IPS-20b (cell line): Measurements from ENCODE around the gene SAFB2.

Experiments
- H3K27ac ChIP-seq: one replicate; pipeline ENCODE4 v1.5.1; 2013; ENCODE audit warnings: low read length
- H3K27me3 ChIP-seq: 2 replicates; pipeline ENCODE4 v1.6.1; 2013; ENCODE audit warnings: mild to moderate bottlenecking, low read length, inconsistent platforms; ENCODE audit not compliant: insufficient read depth
- H3K36me3 ChIP-seq: 2 replicates; pipeline ENCODE4 v1.6.1; 2013; ENCODE audit warnings: low read depth, mild to moderate bottlenecking, inconsistent platforms, low read length, moderate library complexity; ENCODE audit not compliant: insufficient read depth
- H3K4me1 ChIP-seq: 2 replicates; pipeline ENCODE4 v1.6.1; 2013; ENCODE audit warnings: mild to moderate bottlenecking, control low read depth, inconsistent platforms, low read length, moderate library complexity; ENCODE audit not compliant: insufficient read depth
- H3K4me3 ChIP-seq: 2 replicates; pipeline ENCODE4 v1.5.1; 2013; ENCODE audit warnings: mild to moderate bottlenecking, low read length, inconsistent platforms
- H3K9ac ChIP-seq: 2 replicates; pipeline ENCODE4 v1.6.1; 2013; ENCODE audit warnings: low read depth, mild to moderate bottlenecking, inconsistent platforms, low read length, moderate library complexity
- H3K9me3 ChIP-seq: 2 replicates; pipeline ENCODE4 v1.6.1; 2013; ENCODE audit warnings: mild to moderate bottlenecking, low read depth, low read length, inconsistent platforms; ENCODE audit not compliant: insufficient read depth

Gene SAFB2

DNA sequence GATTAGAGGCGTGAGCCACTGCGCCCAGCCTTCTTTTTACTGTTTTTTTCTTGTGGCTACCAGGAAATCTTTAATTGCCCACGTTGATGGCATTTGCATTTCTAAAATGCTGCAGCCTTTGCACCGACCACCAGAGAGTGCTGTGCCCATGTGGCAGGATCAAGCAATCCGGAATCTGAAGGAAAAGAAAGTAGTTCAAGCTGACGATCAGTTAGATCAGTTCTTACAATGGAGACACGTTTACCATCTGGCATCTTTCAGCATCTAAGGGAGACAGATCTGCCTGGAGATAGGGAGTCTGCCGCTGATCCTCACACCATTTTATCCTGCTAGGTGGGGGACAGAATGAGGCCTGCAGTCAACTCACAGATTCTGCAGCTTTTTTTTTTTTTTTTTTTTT, 74.7 kb downstream of the SAFB2 start:
- no peak overlapping the region for H3K27ac ChIP-seq
- no peaks in the 10 kb centered on the region for H3K27me3 ChIP-seq
- H3K9me3 ChIP-seq = no peaks in the 10 kb centered on the region
- no peaks in the 10 kb centered on the region for H3K4me1 ChIP-seq
- H3K36me3 ChIP-seq = no peaks in the 10 kb centered on the region
- no peak overlapping the region for H3K4me3 ChIP-seq
- H3K9ac ChIP-seq = no peak overlapping the region

DNA sequence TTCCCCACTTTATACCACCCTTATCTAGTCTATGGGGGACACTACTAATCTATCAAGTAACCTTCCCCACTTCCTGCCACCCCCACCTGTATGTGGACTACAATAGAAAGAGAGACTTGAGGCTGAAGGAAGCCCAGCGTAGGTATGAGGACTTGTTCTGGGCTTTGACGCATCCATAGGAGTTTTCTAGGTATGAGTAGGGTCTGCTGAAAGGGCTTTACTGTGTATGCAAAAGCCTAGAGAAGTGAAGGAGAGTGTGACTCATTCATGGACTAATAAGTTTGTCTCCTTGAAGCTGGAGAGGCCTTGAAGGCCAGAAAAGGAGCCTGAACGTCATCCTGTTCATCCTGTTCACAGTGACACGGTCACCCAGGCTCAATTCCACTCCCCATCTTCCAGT, 76.6 kb downstream of the SAFB2 start:
- Histone ChIP-seq H3K4me1 (no peaks in the 10 kb centered on the region), H3K36me3 (no peaks in the 10 kb centered on the region), H3K9me3 (no peaks in the 10 kb centered on the region), H3K27ac (no peak overlapping the region), H3K9ac (no peak overlapping the region), H3K4me3 (no peak overlapping the region), H3K27me3 (no peaks in the 10 kb centered on the region)

DNA sequence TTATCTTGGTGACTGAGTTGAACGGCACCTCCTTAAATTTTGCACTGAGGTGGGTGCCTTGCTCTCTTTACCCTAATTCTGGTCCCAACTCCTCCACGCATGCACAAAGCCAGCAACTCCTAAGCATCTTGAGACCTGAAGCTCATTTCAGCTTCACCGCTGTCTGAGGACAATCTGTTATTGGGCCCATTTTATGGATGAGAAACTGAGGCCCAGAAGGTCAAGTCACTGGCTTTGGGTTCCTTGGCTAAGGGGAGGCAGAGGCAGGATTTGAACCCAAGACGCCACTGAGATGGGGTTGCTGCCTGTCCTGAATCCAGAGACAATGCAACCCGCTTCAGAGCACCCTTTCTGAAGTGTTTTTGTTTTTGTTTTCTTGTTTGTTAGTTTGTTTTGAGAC, 77.5 kb downstream of the SAFB2 start:
- no peaks in the 10 kb centered on the region for H3K36me3 ChIP-seq
- no peaks in the 10 kb centered on the region for H3K27me3 ChIP-seq
- no peak overlapping the region for H3K27ac ChIP-seq
- H3K4me1 ChIP-seq = no peaks in the 10 kb centered on the region
- no peak overlapping the region for H3K9ac ChIP-seq
- H3K9me3 ChIP-seq = no peaks in the 10 kb centered on the region
- H3K4me3 ChIP-seq = no peak overlapping the region

DNA sequence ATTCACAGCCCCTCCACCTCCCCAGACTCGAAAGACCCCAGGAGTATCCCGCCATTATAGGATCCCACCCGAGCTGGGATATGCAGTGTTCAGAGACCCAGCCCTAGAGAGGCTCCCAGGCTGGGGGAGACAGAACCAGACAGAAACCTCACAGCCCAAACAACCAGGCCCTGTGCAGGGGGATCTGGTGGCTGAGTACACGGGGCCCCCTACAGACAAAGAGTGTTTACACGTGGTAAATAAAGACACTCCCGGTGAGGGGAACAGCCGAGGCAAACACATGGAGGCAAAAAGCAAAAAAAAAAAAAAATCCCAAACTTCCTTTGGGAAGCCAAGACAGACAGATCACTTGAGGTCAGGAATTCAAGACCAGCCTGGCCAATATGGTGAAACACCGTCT, 79.9 kb downstream of the SAFB2 start:
- Histone ChIP-seq H3K4me1 (no peaks in the 10 kb centered on the region), H3K27me3 (no peaks in the 10 kb centered on the region), H3K27ac (no peak overlapping the region), H3K4me3 (no peak overlapping the region), H3K36me3 (no peaks in the 10 kb centered on the region), H3K9ac (no peak overlapping the region), H3K9me3 (no peaks in the 10 kb centered on the region)

DNA sequence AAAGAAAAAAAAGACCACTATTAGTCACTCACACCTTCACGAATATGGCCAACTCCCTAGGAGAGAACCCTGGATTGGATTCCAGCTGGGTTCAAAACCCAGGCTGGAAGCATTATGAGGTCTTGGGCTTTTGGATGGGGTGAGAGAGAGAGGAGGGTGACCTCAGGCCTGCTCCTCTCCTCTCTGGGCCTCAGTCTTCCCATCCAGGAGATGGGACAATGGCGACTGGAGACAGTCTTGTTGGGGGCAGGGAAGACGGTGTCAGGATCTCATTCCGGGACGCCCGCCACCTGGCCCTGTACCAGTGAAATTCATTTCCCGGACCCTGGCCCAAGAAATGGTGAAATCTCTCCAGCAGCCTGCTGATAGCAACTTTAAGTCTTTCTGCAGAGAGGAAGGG, 81.1 kb downstream of the SAFB2 start:
- Histone ChIP-seq H3K9me3 (no peaks in the 10 kb centered on the region), H3K36me3 (no peaks in the 10 kb centered on the region), H3K4me1 (no peaks in the 10 kb centered on the region), H3K27me3 (no peaks in the 10 kb centered on the region), H3K9ac (no peak overlapping the region), H3K27ac (no peak overlapping the region), H3K4me3 (no peak overlapping the region)

DNA sequence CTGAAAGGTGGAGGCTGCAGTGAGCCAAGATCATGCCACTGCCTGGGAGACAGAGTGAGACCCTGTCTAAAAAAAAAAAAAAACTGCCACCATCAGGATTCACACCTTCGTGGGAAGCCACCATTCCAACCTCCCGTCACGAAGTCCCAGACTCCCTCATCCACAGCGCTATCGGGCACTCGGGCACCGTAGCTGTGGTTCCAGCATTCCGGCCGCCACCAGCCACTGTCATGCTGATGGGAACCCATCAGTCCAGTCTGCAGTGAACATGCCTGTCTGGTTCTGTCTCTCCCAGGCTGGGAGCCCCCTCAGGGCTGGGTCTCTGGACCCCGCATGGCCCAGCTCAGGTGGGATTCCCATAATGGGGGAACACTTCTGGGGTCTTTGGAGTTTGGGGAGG, 82.4 kb downstream of the SAFB2 start:
- peaks cover 5% of the 10 kb centered on the region; the same call in 1 of the 2 replicates for H3K4me1 ChIP-seq
- H3K9ac ChIP-seq = no peak overlapping the region
- H3K36me3 ChIP-seq = no peaks in the 10 kb centered on the region
- H3K27me3 ChIP-seq = no peaks in the 10 kb centered on the region
- H3K4me3 ChIP-seq = no peak overlapping the region
- H3K27ac ChIP-seq = no peak overlapping the region
- peaks cover 2% of the 10 kb centered on the region; the same call in 1 of the 2 replicates for H3K9me3 ChIP-seq

DNA sequence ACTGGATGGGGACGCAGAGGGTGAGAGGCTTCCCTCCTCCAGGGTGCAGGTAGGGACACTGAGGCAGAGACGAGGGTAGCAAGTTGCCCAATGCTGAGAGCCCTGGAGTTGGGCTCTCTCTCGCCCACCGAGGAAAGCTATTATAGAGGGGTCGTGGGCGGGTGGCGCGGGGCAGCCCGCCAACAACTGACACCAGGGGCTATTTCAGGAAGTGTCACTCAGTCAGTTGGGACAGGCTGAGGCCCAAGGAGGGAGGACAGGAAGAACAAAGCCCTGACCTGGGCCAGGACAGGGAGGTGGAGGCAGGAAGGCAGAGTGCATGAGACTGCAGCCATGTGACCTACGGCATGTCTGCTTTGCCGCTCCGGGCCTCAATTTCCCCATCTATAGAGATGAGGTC, 84.7 kb downstream of the SAFB2 start:
- H3K4me3 ChIP-seq = no peak overlapping the region
- no peak overlapping the region for H3K9ac ChIP-seq
- peaks cover 18% of the 10 kb centered on the region for H3K9me3 ChIP-seq
- H3K27me3 ChIP-seq = no peaks in the 10 kb centered on the region
- H3K27ac ChIP-seq = no peak overlapping the region
- peaks cover 5% of the 10 kb centered on the region; the same call in 1 of the 2 replicates for H3K4me1 ChIP-seq
- H3K36me3 ChIP-seq = no peaks in the 10 kb centered on the region
